Tibial nerve (tissue), 4 donors: Measurements from ENCODE around the gene BICDL1.

Source experiments
- CTCF ChIP-seq, 5 experiments: fragments of 200-600 bp in 3 of 5; fragments of 450-650 bp in 2 of 5; sonication (generic) in 3 of 5; IDR thresholded peaks; one replicate each; pipeline ENCODE4 v1.5.1; 2016 to 2019; ENCODE audit warnings: antibody characterized with exemption in 5 of 5, mild to moderate bottlenecking in 3 of 5, moderate library complexity in 2 of 5
- EP300 ChIP-seq, 2 donors: sonication (generic); formaldehyde crosslinking; IDR thresholded peaks; one replicate each; pipeline ENCODE4 v1.6.1; 2017; ENCODE audit warnings: antibody characterized with exemption in 2 of 2, mild to moderate bottlenecking in 1 of 2
- POLR2A ChIP-seq, 2 donors: fragments of 450-650 bp; IDR thresholded peaks; one replicate each; pipeline ENCODE4 v1.6.1; 2017; ENCODE audit warnings: antibody characterized with exemption in 2 of 2, mild to moderate bottlenecking in 2 of 2, moderate library complexity in 2 of 2

GRCh38 chr12:120096671-120097202, 107.7 kb downstream of the BICDL1 start:
- TF ChIP-seq EP300 (IDR thresholded peaks at IDR 0.05) (no peak), CTCF (IDR thresholded peaks at IDR 0.05) (no peak), POLR2A (IDR thresholded peaks at IDR 0.05) (no peak)
